Right lobe of liver (tissue), 6 donors: ENCODE measurements around the gene ARL15. TPM values are rescaled to one million over a fixed set of nuclear protein-coding genes. Genes with fewer than 3 reads are reported as not detected.

Experiments used
- ATAC-seq, 4 donors: fragments of 200-7000 bp; cut with Tn5 transposase; one replicate each; pipeline ENCODE4 v1.9.1; 2020; ENCODE audit warnings: mild to moderate bottlenecking in 4 of 4, moderate library complexity in 4 of 4
- DNase-seq, 3 donors: peaks; one replicate each; pipeline ENCODE4 v3.0.0-alpha.2; 2020
- H3K27ac ChIP-seq, 3 donors: fragments of 200-600 bp; one replicate each; pipeline ENCODE4 v1.8.0; 2022
- H3K27me3 ChIP-seq, 2 donors: fragments of 200-600 bp; one replicate each; pipeline ENCODE4 v1.8.0; 2022
- H3K36me3 ChIP-seq, 4 donors: fragments of 200-600 bp; sonication (generic) in 1 of 4; one replicate each; pipeline versions ENCODE4 v1.5.1 to v1.8.0; 2017 to 2022; ENCODE audit warnings: control low read depth in 1 of 4
- H3K4me1 ChIP-seq, 4 donors: fragments of 200-600 bp; sonication (generic) in 1 of 4; one replicate each; pipeline versions ENCODE4 v1.5.1 to v1.8.0; 2017 to 2022; ENCODE audit warnings: control low read depth in 1 of 4
- H3K4me3 ChIP-seq, 3 donors: fragments of 200-600 bp; one replicate each; pipeline ENCODE4 v1.8.0; 2022
- H3K9me3 ChIP-seq, 4 donors: fragments of 200-600 bp; sonication (generic) in 1 of 4; one replicate each; pipeline versions ENCODE4 v1.5.1 to v1.8.0; 2017 to 2022; ENCODE audit warnings: control low read depth in 1 of 4
- CTCF ChIP-seq, 4 donors: fragments of 200-600 bp in 3 of 4; fragments of 450-650 bp in 1 of 4; IDR thresholded peaks; one replicate each; pipeline versions ENCODE4 v1.5.1 to v1.8.0; 2016 to 2022; ENCODE audit warnings: antibody characterized with exemption in 4 of 4, mild to moderate bottlenecking in 2 of 4
- POLR2A ChIP-seq: fragments of 450-650 bp; IDR thresholded peaks from one replicate; pipeline ENCODE4 v1.6.1; 2017; ENCODE audit warnings: antibody characterized with exemption, mild to moderate bottlenecking
- WGBS: methylation state at CpG from one replicate; pipeline ENCODE4 v1.1.6; 2018; ENCODE audit warnings: low coverage, low lambda C conversion rate; ENCODE audit not compliant: insufficient coverage; ENCODE audit errors: missing lambda C conversion rate; 5-methylcytosine and 5-hydroxymethylcytosine counted together
- intact Hi-C, 2 donors: fragments of 100-400 bp; cut with DNase I; formaldehyde crosslinking; loops; one replicate each; pipeline versions ENCODE4 v1.11.2 to v1.14.1; 2022
- total RNA-seq, 6 experiments: library from RNA; depleted of rRNA in 2 of 6; stranded (reverse); fragments of >200 nt in 2 of 6; fragmentation: NEBNext Ultra II Directional in 3 of 6; extraction: Animal tissue kit (Norgen Biotek cat#: 25700) in 3 of 6; gene quantifications; one replicate each; pipeline versions ENCODE4 v1.1.0 to v1.2.4, GENCODE V29; 2016 to 2023
- donor health status: DM: no; HTN: yes; CAD: no.
- donor health status: DM: no; HTN: no; CAD: no.
- donor health status: DM: no; HTN: no; CAD: no.
- donor health status: DM: no; HTN: yes; CAD: no.
- donor health status: DM: no; HTN: yes; CAD: no.

ARL15 gene
- total RNA-seq, 6 experiments from 2014 or later, result 6.3 to 16.5 (median 9.6) TPM

- H3K4me1 ChIP-seq, result no peaks in the 10 kb centered on the region
- no peak for ATAC-seq
- 67% methylated on average over 1 of the region's 1 CpG for WGBS
Measured at GRCh38 chr5:54090495-54091120, 219.8 kb downstream of the ARL15 start.

GRCh38 chr5:54088081-54088480 is 222.3 kb downstream of the ARL15 start:
- WGBS, result 100% methylated on average over 2 of the region's 2 CpGs
- Histone ChIP-seq H3K27ac (no peak overlapping the region), H3K9me3 (no peaks in the 10 kb centered on the region), H3K36me3 (no peaks in the 10 kb centered on the region), H3K4me1 (no peaks in the 10 kb centered on the region), H3K4me3 (no peak overlapping the region), H3K27me3 (no peaks in the 10 kb centered on the region)
- no peak for TF ChIP-seq CTCF (IDR thresholded peaks at IDR 0.05)
- TF ChIP-seq POLR2A, result no peak
- intact Hi-C loops, result no loop called here
- DNase-seq, result no peak
- ATAC-seq, result no peak

More at GRCh38 chr5:54090495-54091120, 219.8 kb downstream of the ARL15 start:
- Histone ChIP-seq H3K4me3 (no peak overlapping the region), H3K36me3 (no peaks in the 10 kb centered on the region), H3K27ac (no peak overlapping the region), H3K27me3 (no peaks in the 10 kb centered on the region), H3K9me3 (no peaks in the 10 kb centered on the region)
- intact Hi-C loops, result no loop called here
- DNase-seq, result no peak
- no peak for TF ChIP-seq CTCF (IDR thresholded peaks at IDR 0.05)

GRCh38 chr5:54087436-54087835 is 222.9 kb downstream of the ARL15 start:
- H3K36me3 ChIP-seq, result no peaks in the 10 kb centered on the region
- no peaks in the 10 kb centered on the region for H3K9me3 ChIP-seq
- H3K27ac ChIP-seq, result no peak overlapping the region
- DNase-seq, result no peak
- no peak for ATAC-seq
- 90% methylated on average over 2 of the region's 2 CpGs for WGBS
- TF ChIP-seq CTCF (IDR thresholded peaks at IDR 0.05), result no peak
- no peak for TF ChIP-seq POLR2A
- H3K27me3 ChIP-seq, result no peaks in the 10 kb centered on the region
- H3K4me1 ChIP-seq, result no peaks in the 10 kb centered on the region
- H3K4me3 ChIP-seq, result no peak overlapping the region
- intact Hi-C loops, result no loop called here

GRCh38 chr5:54086191-54086590 is 224.2 kb downstream of the ARL15 start:
- 89% methylated on average over 2 of the region's 2 CpGs for WGBS
- no peak overlapping the region for H3K27ac ChIP-seq
- ATAC-seq, result no peak
- no peaks in the 10 kb centered on the region for H3K36me3 ChIP-seq
- no peaks in the 10 kb centered on the region for H3K9me3 ChIP-seq
- intact Hi-C loops, result no loop called here
- no peak for DNase-seq
- no peak for TF ChIP-seq POLR2A
- no peak for TF ChIP-seq CTCF (IDR thresholded peaks at IDR 0.05)
- no peaks in the 10 kb centered on the region for H3K27me3 ChIP-seq
- no peaks in the 10 kb centered on the region for H3K4me1 ChIP-seq
- H3K4me3 ChIP-seq, result no peak overlapping the region

- 96% methylated on average over 4 of the region's 4 CpGs for WGBS
- peak in 1 of 4 donors; percentile 42 for ATAC-seq
- no peak overlapping the region for H3K4me3 ChIP-seq
- no peaks in the 10 kb centered on the region for H3K9me3 ChIP-seq
- H3K4me1 ChIP-seq, result no peaks in the 10 kb centered on the region
- H3K27me3 ChIP-seq, result no peaks in the 10 kb centered on the region
- H3K27ac ChIP-seq, result no peak overlapping the region
- TF ChIP-seq POLR2A (no peak), CTCF (IDR thresholded peaks at IDR 0.05) (no peak)
- intact Hi-C loops, result no loop called here
- H3K36me3 ChIP-seq, result no peaks in the 10 kb centered on the region
- no peak for DNase-seq
Measured at GRCh38 chr5:54084696-54085095, 225.7 kb downstream of the ARL15 start.
